Upper lobe of left lung (tissue), 4 donors: ENCODE data around the gene EXOC3.

ENCODE experiments used
- CTCF ChIP-seq, 6 experiments: fragments of 450-650 bp in 4 of 6; fragments of 200-600 bp in 2 of 6; sonication (generic) in 2 of 6; IDR thresholded peaks; one replicate each; pipeline ENCODE4 v1.5.1; 2016 to 2019; ENCODE audit warnings: antibody characterized with exemption in 6 of 6
- EP300 ChIP-seq, 4 donors: sonication (generic); formaldehyde crosslinking; IDR thresholded peaks; one replicate each; pipeline ENCODE4 v1.5.1; 2017; ENCODE audit warnings: antibody characterized with exemption in 4 of 4, control low read depth in 2 of 4
- POLR2A ChIP-seq, 4 donors: fragments of 450-650 bp; IDR thresholded peaks; one replicate each; pipeline ENCODE4 v1.5.1; 2016 to 2017; ENCODE audit warnings: antibody characterized with exemption in 4 of 4, mild to moderate bottlenecking in 2 of 4
- POLR2AphosphoS5 ChIP-seq, 2 donors: sonication (generic); formaldehyde crosslinking; IDR thresholded peaks; one replicate each; pipeline ENCODE4 v1.5.1; 2017; ENCODE audit warnings: antibody characterized with exemption in 2 of 2

GRCh38 chr5:434443-435146, 8.4 kb upstream of the EXOC3 start:
- TF ChIP-seq CTCF (IDR thresholded peaks at IDR 0.05): no peak
- TF ChIP-seq POLR2AphosphoS5 (IDR thresholded peaks at IDR 0.05): no peak
- TF ChIP-seq POLR2A (IDR thresholded peaks at IDR 0.05): no peak
- TF ChIP-seq EP300 (IDR thresholded peaks at IDR 0.05): no peak
